HEK293 (cell line): ENCODE results near the gene COL13A1.
A peak's percentile ranks its signal among the peaks of the same experiment; 100 is the strongest.

Experiments used
- CTCF ChIA-PET: fragments of 350-600 bp; formaldehyde crosslinking; extraction: SDS; loops from one replicate; lab custom pipeline; 2021; ENCODE audit warnings: antibody characterized with exemption; lab: Yijun Ruan, JAX
- POLR2A ChIA-PET: fragments of 300-600 bp; formaldehyde crosslinking; extraction: SDS; loops from one replicate; lab custom pipeline; 2020; ENCODE audit warnings: antibody characterized with exemption, inconsistent platforms; lab: Yijun Ruan, JAX
- H3K27ac ChIP-seq: fragments of 200-500 bp; sonication (Bioruptor generic); 2 replicates; pipeline ENCODE4 v1.5.1; 2014; ENCODE audit warnings: low read depth, low read length, control low read depth, inconsistent platforms; ENCODE audit errors: extremely low read depth
- H3K36me3 ChIP-seq, 2 experiments: fragments of 200-500 bp in 1 of 2; sonication (Bioruptor generic) in 1 of 2; 1 replicate in 1 of 2; 2 replicates in 1 of 2; pipeline ENCODE4 v1.5.1; 2014 to 2017; ENCODE audit warnings: inconsistent platforms in 2 of 2, low read length in 2 of 2; ENCODE audit not compliant: control insufficient read depth in 2 of 2, insufficient read depth in 1 of 2
- H3K4me1 ChIP-seq: fragments of 200-500 bp; sonication (Bioruptor generic); 2 replicates; pipeline ENCODE4 v1.5.1; 2014; ENCODE audit warnings: mild to moderate bottlenecking, low read length, inconsistent platforms; ENCODE audit not compliant: control insufficient read depth, insufficient read depth
- H3K4me3 ChIP-seq: 2 replicates; pipeline ENCODE4 v1.5.1; 2011; ENCODE audit warnings: low read depth, mild to moderate bottlenecking, control low read depth, low read length, moderate library complexity
- H3K9me3 ChIP-seq: fragments of 200-500 bp; sonication (Bioruptor generic); 2 replicates; pipeline ENCODE4 v1.5.1; 2014; ENCODE audit warnings: low read depth, low read length, inconsistent platforms; ENCODE audit not compliant: control insufficient read depth, insufficient read depth
- AEBP2 ChIP-seq: fragments of 450-650 bp; formaldehyde crosslinking; IDR thresholded peaks from 2 replicates; pipeline ENCODE4 v1.5.1; 2016; ENCODE audit warnings: missing biosample characterization, missing genetic modification characterization, borderline replicate concordance
- EGR2 ChIP-seq: fragments of 450-650 bp; formaldehyde crosslinking; IDR thresholded peaks from 2 replicates; pipeline ENCODE4 v1.5.1; 2016; ENCODE audit warnings: low read depth, missing biosample characterization, missing genetic modification characterization
- GLIS1 ChIP-seq: fragments of 450-650 bp; formaldehyde crosslinking; IDR thresholded peaks from 2 replicates; pipeline ENCODE4 v1.5.1; 2016; ENCODE audit warnings: missing biosample characterization, missing genetic modification characterization
- MZF1 ChIP-seq: fragments of 450-650 bp; formaldehyde crosslinking; IDR thresholded peaks from 2 replicates; pipeline ENCODE4 v1.5.1; 2017; ENCODE audit warnings: missing biosample characterization, missing genetic modification characterization, borderline replicate concordance
- PRDM4 ChIP-seq: fragments of 450-650 bp; formaldehyde crosslinking; IDR thresholded peaks from 2 replicates; pipeline ENCODE4 v1.5.1; 2017; ENCODE audit warnings: missing biosample characterization, missing genetic modification characterization
- SCRT2 ChIP-seq: fragments of 450-650 bp; formaldehyde crosslinking; IDR thresholded peaks from 2 replicates; pipeline ENCODE4 v1.5.1; 2016; ENCODE audit warnings: missing biosample characterization, missing genetic modification characterization
- SP2 ChIP-seq: fragments of 450-650 bp; formaldehyde crosslinking; IDR thresholded peaks from 2 replicates; pipeline ENCODE4 v1.5.1; 2016; ENCODE audit warnings: missing biosample characterization, missing genetic modification characterization
- ZNF146 ChIP-seq: fragments of 450-650 bp; formaldehyde crosslinking; IDR thresholded peaks from 2 replicates; pipeline ENCODE4 v1.5.1; 2016; ENCODE audit warnings: missing biosample characterization, missing genetic modification characterization
- ZNF169 ChIP-seq: fragments of 450-650 bp; formaldehyde crosslinking; IDR thresholded peaks from 2 replicates; pipeline ENCODE4 v1.5.1; 2016; ENCODE audit warnings: missing biosample characterization, missing genetic modification characterization
- ZNF174 ChIP-seq: fragments of 450-650 bp; formaldehyde crosslinking; IDR thresholded peaks from 2 replicates; pipeline ENCODE4 v1.5.0; 2017; ENCODE audit warnings: missing biosample characterization, mild to moderate bottlenecking, missing genetic modification characterization
- ZNF175 ChIP-seq: fragments of 450-650 bp; formaldehyde crosslinking; IDR thresholded peaks from 2 replicates; pipeline ENCODE4 v1.5.1; 2016; ENCODE audit warnings: missing biosample characterization, missing genetic modification characterization
- ZNF214 ChIP-seq: fragments of 450-650 bp; formaldehyde crosslinking; IDR thresholded peaks from 2 replicates; pipeline ENCODE4 v1.5.1; 2017; ENCODE audit warnings: missing biosample characterization, mild to moderate bottlenecking, missing genetic modification characterization, borderline replicate concordance
- ZNF221 ChIP-seq: fragments of 450-650 bp; formaldehyde crosslinking; IDR thresholded peaks from 2 replicates; pipeline ENCODE4 v1.5.1; 2017; ENCODE audit warnings: missing biosample characterization, missing genetic modification characterization, borderline replicate concordance
- ZNF239 ChIP-seq: fragments of 450-650 bp; formaldehyde crosslinking; IDR thresholded peaks from 2 replicates; pipeline ENCODE4 v1.5.1; 2016; ENCODE audit warnings: missing biosample characterization, missing genetic modification characterization
- ZNF24 ChIP-seq: fragments of 450-650 bp; formaldehyde crosslinking; IDR thresholded peaks from 2 replicates; pipeline ENCODE4 v1.5.1; 2016; ENCODE audit warnings: missing biosample characterization, missing genetic modification characterization
- ZNF280C ChIP-seq: fragments of 450-650 bp; formaldehyde crosslinking; IDR thresholded peaks from 2 replicates; pipeline ENCODE4 v1.5.1; 2016; ENCODE audit warnings: missing biosample characterization, missing genetic modification characterization
- ZNF394 ChIP-seq: fragments of 450-650 bp; formaldehyde crosslinking; IDR thresholded peaks from 2 replicates; pipeline ENCODE4 v1.5.1; 2016; ENCODE audit warnings: missing biosample characterization, missing genetic modification characterization, mild to moderate bottlenecking, moderate library complexity, borderline replicate concordance
- ZNF529 ChIP-seq: fragments of 450-650 bp; formaldehyde crosslinking; IDR thresholded peaks from 2 replicates; pipeline ENCODE4 v1.5.1; 2017; ENCODE audit warnings: missing genetic modification characterization, missing biosample characterization; ENCODE audit not compliant: insufficient replicate concordance
- ZNF549 ChIP-seq: fragments of 450-650 bp; IDR thresholded peaks from 2 replicates; pipeline ENCODE4 v1.5.1; 2018; ENCODE audit warnings: missing biosample characterization, missing genetic modification characterization, mild to moderate bottlenecking, inconsistent platforms, moderate library complexity
- ZNF580 ChIP-seq: fragments of 450-650 bp; formaldehyde crosslinking; IDR thresholded peaks from 2 replicates; pipeline ENCODE4 v1.5.1; 2016; ENCODE audit warnings: missing biosample characterization, missing genetic modification characterization
- ZNF610 ChIP-seq: fragments of 450-650 bp; formaldehyde crosslinking; IDR thresholded peaks from 2 replicates; pipeline ENCODE4 v1.5.1; 2016; ENCODE audit warnings: missing biosample characterization, missing genetic modification characterization, borderline replicate concordance
- ZNF785 ChIP-seq: fragments of 450-650 bp; formaldehyde crosslinking; IDR thresholded peaks from 2 replicates; pipeline ENCODE4 v1.5.1; 2016; ENCODE audit warnings: missing biosample characterization, missing genetic modification characterization
- ZNF837 ChIP-seq: fragments of 450-650 bp; formaldehyde crosslinking; IDR thresholded peaks from 2 replicates; pipeline ENCODE4 v1.5.1; 2016; ENCODE audit warnings: missing biosample characterization, missing genetic modification characterization

The COL13A1 gene

GRCh38 chr10:69919250-69919649 is 117.5 kb downstream of the COL13A1 start:
- Histone ChIP-seq H3K4me1 (no peaks in the 10 kb centered on the region), H3K9me3 (no peaks in the 10 kb centered on the region), H3K36me3 (no peaks in the 10 kb centered on the region), H3K27ac (no peak overlapping the region), H3K4me3 (no peak overlapping the region)
- CTCF ChIA-PET = interaction anchor here (0.7 to 1.5 kb wide), 2 partner anchors 40 to 57 kb away, joined by 3 to 5 read pairs; no protein-coding TSS in a partner anchor
- TF ChIP-seq ZNF239 (tag by site-specific recombination) (peak; percentile 86), ZNF24 (tag by site-specific recombination) (no peak)
- POLR2A ChIA-PET = no interaction called here

- Histone ChIP-seq H3K27ac (no peak overlapping the region), H3K4me3 (no peak overlapping the region), H3K36me3 (no peaks in the 10 kb centered on the region), H3K9me3 (no peaks in the 10 kb centered on the region), H3K4me1 (no peaks in the 10 kb centered on the region)
- ChIA-PET POLR2A (no interaction called here), CTCF (interaction anchor here (0.7 to 4.0 kb wide), 3 partner anchors 10 to 139 kb away, joined by 3 to 24 read pairs (median 3); no protein-coding TSS in a partner anchor)
- no peak for TF ChIP-seq ZNF174 (tag by site-specific recombination)
- no peak for TF ChIP-seq ZNF610
- no peak for TF ChIP-seq ZNF175 (tag by site-specific recombination)
- no peak for TF ChIP-seq ZNF529 (tag by site-specific recombination)
- TF ChIP-seq SP2 (tag by site-specific recombination) = no peak
- no peak for TF ChIP-seq ZNF580 (tag by site-specific recombination)
Measured at GRCh38 chr10:69925111-69925510, 123.4 kb downstream of the COL13A1 start.

- H3K36me3 ChIP-seq = no peaks in the 10 kb centered on the region
- H3K4me1 ChIP-seq = no peaks in the 10 kb centered on the region
- TF ChIP-seq ZNF146 (tag by site-specific recombination) (peak; percentile 82), ZNF214 (no peak), MZF1 (tag by site-specific recombination) (peak; percentile 48; the same call in 1 of the 2 replicates)
- ChIA-PET POLR2A (no interaction called here), CTCF (interaction anchor here (0.6 to 4.0 kb wide), 4 partner anchors 13 to 212 kb away, joined by 3 to 24 read pairs (median 6); no protein-coding TSS in a partner anchor)
- H3K4me3 ChIP-seq = no peak overlapping the region
- H3K27ac ChIP-seq = no peak overlapping the region
- no peaks in the 10 kb centered on the region for H3K9me3 ChIP-seq
Measured at GRCh38 chr10:69928339-69928738, 126.6 kb downstream of the COL13A1 start.

- H3K4me3 ChIP-seq = no peak overlapping the region
- CTCF ChIA-PET = no interaction called here
- no peaks in the 10 kb centered on the region for H3K36me3 ChIP-seq
- H3K9me3 ChIP-seq = no peaks in the 10 kb centered on the region
- no peaks in the 10 kb centered on the region for H3K4me1 ChIP-seq
- H3K27ac ChIP-seq = no peak overlapping the region
- POLR2A ChIA-PET = no interaction called here
- TF ChIP-seq AEBP2 (tag by site-specific recombination) (no peak), GLIS1 (tag by site-specific recombination) (no peak), ZNF785 (tag by site-specific recombination) (no peak), ZNF837 (tag by site-specific recombination) (no peak), ZNF394 (no peak), PRDM4 (tag by site-specific recombination) (no peak), ZNF549 (tag by site-specific recombination) (no peak), EGR2 (tag by site-specific recombination) (no peak), ZNF221 (tag by site-specific recombination) (no peak), ZNF280C (tag by site-specific recombination) (no peak), ZNF169 (tag by site-specific recombination) (no peak), SCRT2 (tag by site-specific recombination) (no peak), ZNF214 (no peak)
Measured at GRCh38 chr10:69929575-69929974, 127.9 kb downstream of the COL13A1 start.
